Effector CD4-positive, alpha-beta T cell (primary cell): ENCODE results near the gene SELENOI.

ENCODE experiments used
- DNase-seq: peaks from one replicate; pipeline ENCODE4 v3.0.0-alpha.2; 2020

Gene SELENOI

DNA sequence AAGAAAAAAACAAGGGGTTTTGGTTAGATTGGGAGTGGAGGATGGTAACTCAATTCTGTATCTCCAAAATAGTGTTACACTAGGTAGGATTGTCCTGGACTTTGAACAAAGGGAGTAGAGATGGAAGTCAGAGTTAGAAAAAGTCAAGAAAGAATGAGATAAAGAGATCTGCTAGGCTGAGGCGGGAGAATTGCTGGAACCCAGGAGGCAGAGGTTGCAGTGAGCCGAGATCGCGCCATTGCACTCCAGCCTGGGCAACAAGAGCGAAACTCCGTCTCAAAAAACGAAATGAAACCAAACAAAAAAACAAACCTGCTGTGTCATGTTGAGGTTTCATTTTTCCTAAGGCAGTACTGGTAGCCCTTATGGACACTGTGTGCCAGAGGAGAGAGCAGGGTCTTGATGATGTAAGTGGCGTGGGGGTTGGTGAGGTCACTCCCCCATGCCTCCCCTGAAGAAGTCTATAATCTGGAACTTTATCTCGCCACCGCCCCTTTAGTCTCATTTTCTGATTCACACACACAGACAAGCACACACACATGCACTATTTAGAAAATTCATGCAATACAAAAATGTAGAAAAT, 66.2 kb downstream of the SELENOI start:
- DNase-seq = no peak

DNA sequence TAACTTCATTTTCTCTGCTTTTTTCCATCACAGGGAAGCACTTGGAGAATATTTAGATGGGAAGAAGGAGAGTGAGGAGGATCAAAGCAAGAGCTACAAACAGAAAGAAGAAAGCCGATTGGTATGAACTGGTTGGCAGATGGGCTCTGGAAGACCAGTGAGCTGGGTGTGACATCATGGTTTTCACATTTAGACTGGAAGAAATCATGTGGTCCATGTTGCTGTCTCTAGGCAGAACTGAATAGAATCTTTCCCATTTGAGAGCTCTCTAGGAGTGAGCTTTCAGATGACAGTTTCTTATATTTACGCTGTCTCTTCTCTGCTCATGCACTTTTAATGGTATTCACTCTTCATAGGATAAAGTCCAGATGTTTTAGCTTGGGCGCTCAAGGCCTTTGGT, 68.4 kb downstream of the SELENOI start:
- no peak for DNase-seq

DNA sequence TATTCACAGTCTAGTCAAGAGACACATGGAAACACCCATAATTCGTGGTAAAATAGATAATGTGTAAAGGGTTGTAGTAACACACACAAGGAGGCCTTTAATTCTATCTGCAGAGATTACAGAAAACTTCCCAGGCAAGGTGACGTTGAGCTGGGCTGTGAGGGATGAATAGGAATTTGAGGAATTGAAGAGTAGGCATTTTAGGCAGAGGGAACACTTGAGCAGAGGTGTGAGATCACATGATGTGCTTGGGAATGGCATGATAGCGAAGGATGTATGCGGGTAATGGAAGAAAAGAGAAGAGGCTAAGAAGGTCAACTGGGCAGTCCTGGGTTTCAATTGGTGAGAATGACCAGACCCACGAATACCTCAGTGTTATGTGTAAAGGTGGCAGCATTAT, 76.0 kb downstream of the SELENOI start:
- DNase-seq = no peak

- no peak for DNase-seq
These were observed 77.1 kb downstream of the SELENOI start for GRCh38 chr2:26422947-26423629.

- DNase-seq = no peak
These were observed 77.8 kb downstream of the SELENOI start for GRCh38 chr2:26423750-26424149.

GRCh38 chr2:26424221-26424620, 78.3 kb downstream of the SELENOI start:
- no peak for DNase-seq

GRCh38 chr2:26428846-26429245, 82.9 kb downstream of the SELENOI start:
- no peak for DNase-seq

DNA sequence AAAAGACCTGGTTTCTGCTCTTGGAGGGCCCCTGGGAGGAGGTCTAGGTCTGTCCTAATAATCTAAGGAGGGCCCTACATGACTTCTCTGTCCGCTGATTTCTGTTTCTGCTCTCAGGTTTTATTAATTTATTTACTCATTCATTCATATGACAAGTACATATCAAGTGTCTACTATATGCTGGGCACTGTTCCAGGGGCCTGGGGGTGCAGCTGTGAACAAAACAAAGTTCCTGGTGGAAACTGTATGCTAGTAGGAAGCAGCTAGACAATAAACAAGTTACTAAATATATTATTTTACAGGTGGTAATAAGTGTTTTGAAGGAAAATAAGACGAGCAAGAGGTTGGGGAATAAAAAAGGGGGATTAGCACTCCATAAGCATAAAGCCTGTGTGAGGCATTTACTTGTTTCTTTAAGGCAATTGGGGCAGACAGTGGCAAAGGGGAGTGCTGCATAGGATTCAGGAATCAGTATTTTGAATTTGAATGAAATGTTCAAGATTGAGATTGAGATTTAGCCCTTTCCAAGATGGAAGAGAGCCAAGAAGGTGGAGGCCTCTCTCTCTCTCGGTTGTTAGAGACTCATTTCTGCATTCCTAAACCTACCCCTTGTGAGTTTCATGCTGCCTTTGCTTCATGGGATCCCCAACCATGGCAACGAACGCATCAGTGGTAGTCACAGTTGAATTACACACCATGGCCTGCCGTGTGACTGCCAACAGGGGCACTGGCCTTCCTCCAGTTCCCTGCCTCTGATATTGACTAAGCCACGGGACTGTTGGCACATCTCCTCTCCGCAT, 84.0 kb downstream of the SELENOI start:
- DNase-seq = no peak

DNA sequence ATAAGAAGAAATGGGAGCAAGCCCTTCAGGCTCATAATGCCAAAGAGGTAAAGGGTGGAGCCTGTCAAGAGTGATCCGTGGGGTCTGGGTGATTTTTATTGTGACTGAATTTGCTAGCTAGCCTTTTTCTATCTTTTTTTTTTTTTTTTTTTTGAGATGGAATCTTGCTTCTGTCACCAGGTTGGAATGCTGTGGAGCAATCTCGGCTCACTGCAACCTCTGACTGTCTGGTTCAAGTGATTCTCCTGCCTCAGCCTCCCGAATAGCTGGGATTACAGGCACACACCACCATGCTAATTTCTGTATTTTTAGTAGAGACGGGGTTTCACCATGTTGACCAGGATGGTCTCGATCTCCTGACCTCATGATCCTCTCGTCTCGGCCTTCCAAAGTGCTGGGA, 84.9 kb downstream of the SELENOI start:
- DNase-seq = no peak

DNA sequence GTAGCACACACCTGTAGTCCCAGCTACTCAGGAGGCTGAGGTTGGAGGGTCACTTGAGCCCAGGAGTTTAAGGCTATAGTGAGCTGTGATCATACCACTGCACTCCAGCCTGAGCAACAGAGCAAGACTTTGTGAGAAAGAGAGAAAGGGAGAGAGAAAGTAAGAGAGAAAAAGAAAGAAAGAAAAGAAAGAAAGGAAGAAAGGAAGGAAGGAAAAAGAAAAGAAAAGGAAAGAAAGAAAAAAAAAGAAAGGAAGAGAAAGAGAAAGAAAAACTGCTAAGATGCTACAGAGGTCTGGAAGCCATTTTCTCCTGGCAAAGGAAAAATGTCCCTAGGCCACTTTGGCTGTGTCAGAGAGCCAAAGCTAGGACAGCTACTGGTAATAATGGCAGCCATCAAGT, 86.4 kb downstream of the SELENOI start:
- no peak for DNase-seq

GRCh38 chr2:26432859-26433258, 86.9 kb downstream of the SELENOI start:
- no peak for DNase-seq

- DNase-seq = no peak
These were observed 89.2 kb downstream of the SELENOI start for GRCh38 chr2:26435106-26435505.

- no peak for DNase-seq
These were observed 92.6 kb downstream of the SELENOI start for GRCh38 chr2:26438526-26438925.

DNA sequence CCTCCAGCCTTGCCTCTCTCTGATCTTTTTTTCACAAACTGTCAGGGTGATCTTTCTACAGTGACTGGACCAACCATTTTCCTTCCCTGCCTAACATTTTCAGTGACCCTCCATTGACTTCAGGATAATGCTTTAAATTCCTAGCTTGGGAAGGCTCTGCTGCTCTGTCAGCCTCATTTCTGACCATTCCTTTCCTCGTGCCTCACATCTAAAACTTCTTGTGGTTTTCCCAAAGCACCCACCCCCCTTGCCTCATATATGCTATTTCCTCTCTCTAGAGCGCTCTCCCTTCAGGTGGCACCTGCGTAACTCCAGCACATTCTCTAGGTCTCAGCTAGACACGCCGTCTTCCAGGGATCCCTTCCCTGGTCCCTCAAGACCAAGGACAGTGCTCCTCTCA, 93.0 kb downstream of the SELENOI start:
- no peak for DNase-seq

DNA sequence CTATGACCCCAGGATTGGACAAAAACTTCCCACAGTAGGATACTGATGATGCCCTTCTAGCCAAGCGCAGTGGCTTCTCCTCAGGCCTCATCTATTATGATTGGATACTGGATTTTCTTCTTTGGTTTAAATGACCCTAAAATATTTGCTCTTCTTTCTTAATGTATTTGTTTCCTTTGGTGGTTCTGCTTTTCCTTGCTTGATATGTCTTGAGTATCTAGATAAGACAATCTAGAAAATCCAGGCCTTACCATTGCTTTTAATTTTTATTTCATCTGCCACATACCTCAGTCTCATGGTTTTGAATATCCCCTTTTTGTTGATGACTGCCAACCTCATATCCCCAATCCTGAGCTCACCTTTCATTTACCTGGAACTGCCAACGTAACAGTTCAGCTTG, 96.4 kb downstream of the SELENOI start:
- no peak for DNase-seq

GRCh38 chr2:26442707-26443106, 96.8 kb downstream of the SELENOI start:
- DNase-seq = no peak

DNA sequence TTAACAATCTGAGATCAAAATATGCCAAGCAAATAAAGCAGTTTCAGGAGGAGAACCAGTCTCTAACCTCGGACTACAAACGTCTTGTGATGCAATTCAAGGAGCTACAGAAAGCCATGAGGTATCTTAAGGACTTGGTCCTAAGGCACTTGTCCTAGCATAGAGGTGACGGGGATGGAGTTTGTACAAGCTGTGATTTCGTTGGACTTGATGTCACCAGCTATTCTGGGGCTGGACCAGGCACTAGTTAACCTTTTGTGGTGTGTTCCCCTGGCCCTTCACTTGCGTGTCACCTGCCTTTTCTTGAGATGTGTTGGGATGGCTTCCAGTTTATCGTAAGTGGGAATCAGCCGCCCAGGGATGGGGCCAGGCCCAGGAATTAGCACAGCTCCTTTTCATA, 98.3 kb downstream of the SELENOI start:
- no peak for DNase-seq
